AML-193 (cell line): ENCODE data around the gene SMYD5.

Experiments used
- DNase-seq, 2 experiments: peaks; one replicate each; lab custom pipeline; 2025; lab: John Stamatoyannopoulos, UW

SMYD5 gene

GRCh38 chr2:73238976-73239375, 24.9 kb downstream of the SMYD5 start:
- DNase-seq, result no peak

GRCh38 chr2:73239776-73240175, 25.7 kb downstream of the SMYD5 start:
- no peak for DNase-seq

- no peak for DNase-seq
These were observed 30.0 kb downstream of the SMYD5 start for GRCh38 chr2:73243884-73244570.

GRCh38 chr2:73244580-73244979, 30.5 kb downstream of the SMYD5 start:
- no peak for DNase-seq

GRCh38 chr2:73246850-73247249, 32.8 kb downstream of the SMYD5 start:
- DNase-seq, result no peak

GRCh38 chr2:73249636-73250035, 35.6 kb downstream of the SMYD5 start:
- no peak for DNase-seq

GRCh38 chr2:73250872-73251846, 37.1 kb downstream of the SMYD5 start:
- DNase-seq, result no peak

GRCh38 chr2:73252238-73253027, 38.4 kb downstream of the SMYD5 start:
- DNase-seq, result no peak

- DNase-seq, result no peak
These were observed 39.4 kb downstream of the SMYD5 start for GRCh38 chr2:73253400-73253799.

- DNase-seq, result peak; percentile 19 to 29
These were observed 39.9 kb downstream of the SMYD5 start for GRCh38 chr2:73253901-73254300.

GRCh38 chr2:73254343-73255006, 40.4 kb downstream of the SMYD5 start:
- DNase-seq, result no peak

GRCh38 chr2:73255007-73255644, 41.1 kb downstream of the SMYD5 start:
- no peak for DNase-seq

GRCh38 chr2:73255907-73256617, 42.0 kb downstream of the SMYD5 start:
- no peak for DNase-seq

GRCh38 chr2:73256618-73256922, 42.5 kb downstream of the SMYD5 start:
- DNase-seq, result no peak

- no peak for DNase-seq
These were observed 43.0 kb downstream of the SMYD5 start for GRCh38 chr2:73257021-73257420.

- DNase-seq, result peak; percentile 39 to 49
These were observed 43.5 kb downstream of the SMYD5 start for GRCh38 chr2:73257425-73258125.

GRCh38 chr2:73258186-73258912, 44.3 kb downstream of the SMYD5 start:
- no peak for DNase-seq

- no peak for DNase-seq
These were observed 44.8 kb downstream of the SMYD5 start for GRCh38 chr2:73258913-73259215.

- DNase-seq, result no peak
These were observed 45.2 kb downstream of the SMYD5 start for GRCh38 chr2:73259276-73259675.
